Hepatocyte (in vitro differentiated cells): Measurements from ENCODE around the gene TDP2. TPM values are rescaled to one million over a fixed set of nuclear protein-coding genes. Genes with fewer than 3 reads are reported as not detected.

Experiments used
- DNase-seq: peaks from one replicate; pipeline ENCODE4 v3.0.0-alpha.2; 2016; ENCODE audit warnings: low spot score
- H2AFZ ChIP-seq: fragments of 200-600 bp; sonication (generic); 2 replicates; pipeline ENCODE4 v1.6.0; 2016; ENCODE audit warnings: antibody characterized with exemption, mild to moderate bottlenecking
- H3K27ac ChIP-seq: fragments of 200-600 bp; sonication (generic); 2 replicates; pipeline ENCODE4 v1.5.1; 2016; ENCODE audit warnings: mild to moderate bottlenecking
- H3K27me3 ChIP-seq: fragments of 200-600 bp; sonication (generic); 2 replicates; pipeline ENCODE4 v1.6.1; 2016
- H3K36me3 ChIP-seq: fragments of 200-600 bp; sonication (generic); replicated peaks from 2 replicates; pipeline ENCODE4 v1.5.1; 2016; ENCODE audit warnings: low read depth; ENCODE audit not compliant: insufficient read depth
- H3K4me1 ChIP-seq: fragments of 200-600 bp; sonication (generic); 2 replicates; pipeline ENCODE4 v1.5.1; 2016; ENCODE audit warnings: mild to moderate bottlenecking, moderate library complexity; ENCODE audit not compliant: insufficient read depth
- H3K4me2 ChIP-seq: fragments of 200-600 bp; sonication (generic); 2 replicates; pipeline ENCODE4 v1.6.0; 2016
- H3K4me3 ChIP-seq: fragments of 200-600 bp; sonication (generic); 2 replicates; pipeline ENCODE4 v1.5.1; 2016; ENCODE audit warnings: mild to moderate bottlenecking
- H3K79me2 ChIP-seq: fragments of 200-600 bp; sonication (generic); 2 replicates; pipeline ENCODE4 v1.6.0; 2017; ENCODE audit warnings: mild to moderate bottlenecking
- H3K9me2 ChIP-seq: fragments of 200-600 bp; sonication (generic); replicated peaks from 2 replicates; pipeline ENCODE4 v1.6.0; 2017; ENCODE audit warnings: mild to moderate bottlenecking; ENCODE audit not compliant: insufficient read depth
- H3K9me3 ChIP-seq: fragments of 200-600 bp; sonication (generic); 2 replicates; pipeline ENCODE4 v1.5.1; 2016; ENCODE audit warnings: low read depth, mild to moderate bottlenecking
- H4K20me1 ChIP-seq: fragments of 200-600 bp; sonication (generic); 2 replicates; pipeline ENCODE4 v1.6.0; 2016; ENCODE audit warnings: mild to moderate bottlenecking; ENCODE audit not compliant: insufficient read depth, poor library complexity, severe bottlenecking
- CTCF ChIP-seq: fragments of 200-600 bp; sonication (generic); IDR thresholded peaks from 2 replicates; pipeline ENCODE4 v1.5.1; 2016; ENCODE audit warnings: antibody characterized with exemption, mild to moderate bottlenecking; ENCODE audit not compliant: poor library complexity
- EZH2 ChIP-seq: fragments of 200-600 bp; sonication (generic); IDR thresholded peaks from 2 replicates; pipeline ENCODE4 v1.6.1; 2016; ENCODE audit warnings: antibody characterized with exemption, mild to moderate bottlenecking, borderline replicate concordance
- EZH2phosphoT487 ChIP-seq: fragments of 200-600 bp; sonication (generic); IDR thresholded peaks from one replicate; pipeline ENCODE4 v1.6.1; 2018; ENCODE audit warnings: antibody characterized with exemption, mild to moderate bottlenecking, low read depth, moderate library complexity; ENCODE audit not compliant: unreplicated experiment, severe bottlenecking
- WGBS: methylation state at CpG from one replicate; pipeline ENCODE4 v1.1.6; 2016; ENCODE audit warnings: low lambda C conversion rate; ENCODE audit errors: missing lambda C conversion rate; 5-methylcytosine and 5-hydroxymethylcytosine counted together
- polyA plus RNA-seq: library from polyadenylated mRNA; unstranded; fragments of >200 nt; fragmentation: Nextera tagmentation; extraction: Ambion mirVana; gene quantifications from 2 replicates; pipeline ENCODE4 v1.2.1, GENCODE V29; 2016
- total RNA-seq: library from RNA; depleted of rRNA; stranded (reverse); fragments of >200 nt; gene quantifications from 2 replicates; pipeline ENCODE4 v1.2.3, GENCODE V29; 2014

Gene TDP2
- total and polyA plus RNA-seq, 2 experiments from 2014 or later: 75.5 to 117 TPM

- Histone ChIP-seq H3K79me2 (peaks cover 69% of the 10 kb centered on the region), H2AFZ (no peak overlapping the region), H3K9me2 (no peaks in the 10 kb centered on the region), H4K20me1 (no peaks in the 10 kb centered on the region), H3K27ac (peak overlapping the region; percentile 65), H3K4me2 (no peak overlapping the region), H3K27me3 (no peaks in the 10 kb centered on the region), H3K36me3 (no peaks in the 10 kb centered on the region), H3K4me1 (peaks cover 12% of the 10 kb centered on the region), H3K9me3 (no peaks in the 10 kb centered on the region), H3K4me3 (no peak overlapping the region)
- DNase-seq: no peak
- TF ChIP-seq EZH2 (no peak), CTCF (no peak), EZH2phosphoT487 (no peak)
- 95% methylated on average over 1 of the region's 1 CpG for WGBS
Observed at GRCh38 chr6:24659561-24659960, 7.1 kb downstream of the TDP2 start.

- H3K9me3 ChIP-seq: no peaks in the 10 kb centered on the region
- no peak overlapping the region for H3K4me2 ChIP-seq
- H3K27me3 ChIP-seq: no peaks in the 10 kb centered on the region
- H3K79me2 ChIP-seq: peaks cover 64% of the 10 kb centered on the region
- no peak overlapping the region for H2AFZ ChIP-seq
- WGBS: 76% methylated on average over 9 of the region's 9 CpGs
- no peaks in the 10 kb centered on the region for H4K20me1 ChIP-seq
- no peaks in the 10 kb centered on the region for H3K36me3 ChIP-seq
- DNase-seq: peak; percentile 37
- H3K4me3 ChIP-seq: no peak overlapping the region
- no peaks in the 10 kb centered on the region for H3K9me2 ChIP-seq
- H3K27ac ChIP-seq: peak overlapping the region; percentile 65
- TF ChIP-seq EZH2: no peak
- no peak for TF ChIP-seq EZH2phosphoT487
- TF ChIP-seq CTCF: no peak
- H3K4me1 ChIP-seq: peaks cover 11% of the 10 kb centered on the region
Observed at GRCh38 chr6:24658573-24659560, 7.8 kb downstream of the TDP2 start.

DNA sequence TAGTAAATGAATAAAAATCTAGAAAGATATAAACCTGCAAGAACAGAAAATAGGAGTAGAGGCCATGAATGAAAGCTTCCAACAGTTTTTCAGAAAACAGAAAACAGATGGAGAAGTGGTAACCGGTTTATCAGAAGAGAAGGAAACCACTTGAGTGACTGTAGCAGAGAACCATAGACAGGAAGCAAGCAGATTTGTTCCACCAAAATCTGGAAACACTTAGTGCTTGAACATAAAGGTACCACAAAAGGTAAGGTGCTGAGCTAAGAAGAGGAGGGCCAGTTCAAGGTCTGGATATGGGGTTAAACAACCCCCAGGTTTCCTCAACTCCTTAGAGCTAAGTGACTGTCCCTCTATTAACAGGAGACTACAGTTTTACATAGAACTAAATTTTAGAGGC lies 11.5 kb downstream of the TDP2 start:
- Histone ChIP-seq H3K9me3 (no peaks in the 10 kb centered on the region), H3K4me3 (no peak overlapping the region), H3K4me2 (no peak overlapping the region), H2AFZ (no peak overlapping the region), H3K4me1 (no peaks in the 10 kb centered on the region), H3K27ac (no peak overlapping the region), H3K27me3 (no peaks in the 10 kb centered on the region), H4K20me1 (no peaks in the 10 kb centered on the region), H3K9me2 (no peaks in the 10 kb centered on the region), H3K79me2 (peaks cover 39% of the 10 kb centered on the region), H3K36me3 (no peaks in the 10 kb centered on the region)
- no peak for DNase-seq
- no peak for TF ChIP-seq EZH2
- TF ChIP-seq CTCF: no peak
- no peak for TF ChIP-seq EZH2phosphoT487
- 77% methylated on average over 1 of the region's 1 CpG for WGBS
